K562 (cell line): ENCODE results near the gene SETX. TPM values are rescaled to one million over a fixed set of nuclear protein-coding genes. Genes with fewer than 3 reads are reported as not detected.

Experiments
- ATAC-seq: fragments of 200-7000 bp; cut with Tn5 transposase; 3 replicates; pipeline ENCODE4 v1.9.1; 2020; ENCODE audit warnings: moderate library complexity
- BruUV-seq: library from RNA; stranded (reverse); fragments of 400-500 nt; replicated peaks from 2 replicates; lab custom pipeline; 2021; lab: Mats Ljungman, UMichigan
- CTCF ChIA-PET: fragments of 300-600 bp; formaldehyde crosslinking; extraction: SDS; loops from one replicate; lab custom pipeline; 2021; ENCODE audit warnings: low intra/inter-chr PET ratio; lab: Yijun Ruan, JAX
- POLR2A ChIA-PET: fragments of 300-600, 350-650 bp; sonication (Branson Sonifier 250); formaldehyde crosslinking; extraction: SDS; loops from one replicate; lab custom pipeline; 2021; ENCODE audit warnings: antibody characterized with exemption, inconsistent platforms; lab: Yijun Ruan, JAX
- DNase-seq, 4 experiments: peaks; one replicate each; pipeline versions ENCODE4 v3.0.0 to v3.0.0-alpha.2; 2011 to 2018; ENCODE audit warnings: low spot score in 3 of 4, mixed read lengths in 3 of 4; ENCODE audit errors: extremely low read depth in 1 of 4
- FAIRE-seq: peaks from 2 replicates; lab custom pipeline; 2011; peaks lifted over from hg19 to GRCh38; lab: Jason Lieb, UNC
- H2AFZ ChIP-seq: 2 replicates; pipeline ENCODE4 v1.6.0; 2011; ENCODE audit warnings: low read depth, low read length, control low read depth, inconsistent platforms
- H3K27ac ChIP-seq: fragments of 200-600 bp; 3 replicates; pipeline ENCODE4 v1.8.0; 2011; ENCODE audit warnings: low read depth, mild to moderate bottlenecking, control low read depth, inconsistent platforms, low read length, moderate library complexity, mixed read lengths; ENCODE audit errors: extremely low read depth
- H3K27me3 ChIP-seq, 2 experiments: fragments of 300-600 bp in 1 of 2; 2 replicates in 1 of 2; 3 replicates in 1 of 2; pipeline versions ENCODE4 v1.6.0 to v1.8.0; 2011; ENCODE audit warnings: inconsistent platforms in 2 of 2, low read length in 2 of 2, mild to moderate bottlenecking in 1 of 2, mixed read lengths in 1 of 2, moderate library complexity in 1 of 2; ENCODE audit not compliant: control insufficient read depth in 2 of 2, insufficient read depth in 2 of 2
- H3K36me3 ChIP-seq: fragments of 300-600 bp; 3 replicates; pipeline ENCODE4 v1.8.0; 2011; ENCODE audit warnings: mild to moderate bottlenecking, low read length, inconsistent platforms; ENCODE audit not compliant: control insufficient read depth, insufficient read depth
- H3K4me1 ChIP-seq, 2 experiments: fragments of 200-600 bp in 1 of 2; replicated peaks in 1 of 2; 2 replicates in 1 of 2; 3 replicates in 1 of 2; pipeline versions ENCODE4 v1.5.1 to v1.8.0; 2011; ENCODE audit warnings: inconsistent platforms in 2 of 2, low read length in 2 of 2, mild to moderate bottlenecking in 1 of 2, mixed read lengths in 1 of 2, moderate library complexity in 1 of 2; ENCODE audit not compliant: control insufficient read depth in 2 of 2, insufficient read depth in 2 of 2
- H3K4me2 ChIP-seq: 2 replicates; pipeline ENCODE4 v1.6.1; 2011; ENCODE audit warnings: low read length, control low read depth, inconsistent platforms, mixed read lengths; ENCODE audit not compliant: insufficient read depth
- H3K4me3 ChIP-seq: fragments of 200-600 bp; sonication (generic), shearing (Covaris generic); 2 replicates; pipeline ENCODE4 v1.5.1; 2016; ENCODE audit warnings: control low read depth, inconsistent platforms
- H3K79me2 ChIP-seq: fragments of 200-600 bp; 3 replicates; pipeline ENCODE4 v1.8.0; 2011; ENCODE audit warnings: low read length, inconsistent platforms; ENCODE audit not compliant: control insufficient read depth, insufficient read depth
- H3K9ac ChIP-seq, 2 experiments: 2 replicates each; pipeline versions ENCODE4 v1.6.0 to v1.6.1; 2011; ENCODE audit warnings: low read depth in 2 of 2, low read length in 2 of 2, control low read depth in 1 of 2, inconsistent platforms in 1 of 2, mild to moderate bottlenecking in 1 of 2, mixed read lengths in 1 of 2; ENCODE audit not compliant: insufficient read depth in 1 of 2
- H3K9me1 ChIP-seq: one replicate; pipeline ENCODE4 v1.6.0; 2011; ENCODE audit warnings: inconsistent platforms, mild to moderate bottlenecking, low read length, moderate library complexity; ENCODE audit not compliant: control insufficient read depth, insufficient read depth
- H3K9me3 ChIP-seq: replicated peaks from 2 replicates; pipeline ENCODE4 v1.5.1; 2011; ENCODE audit warnings: low read depth, low read length, inconsistent platforms; ENCODE audit not compliant: control insufficient read depth, insufficient read depth
- H4K20me1 ChIP-seq: replicated peaks from 2 replicates; pipeline ENCODE4 v1.6.1; 2011; ENCODE audit warnings: low read length, inconsistent platforms, mixed read lengths; ENCODE audit not compliant: control insufficient read depth, insufficient read depth
- GABPB2 ChIP-seq: fragments of 250-450 bp; sonication (Bioruptor Pico); conservative IDR thresholded peaks from 2 replicates; pipeline ENCODE4 v1.5.1; 2021; ENCODE audit warnings: mild to moderate bottlenecking
- KHSRP ChIP-seq: fragments of 450-650 bp; IDR thresholded peaks from 2 replicates; pipeline ENCODE4 v1.6.1; 2017
- PHB ChIP-seq: fragments of 250-450 bp; sonication (Bioruptor Pico); IDR thresholded peaks from 2 replicates; pipeline ENCODE4 v1.5.0; 2021
- RREB1 ChIP-seq: fragments of 250-450 bp; sonication (Bioruptor Pico); IDR thresholded peaks from 2 replicates; pipeline ENCODE4 v1.4.0; 2020
- SIN3B ChIP-seq: fragments of 450-650 bp; IDR thresholded peaks from 2 replicates; pipeline ENCODE4 v1.6.1; 2017; ENCODE audit warnings: low read depth, mild to moderate bottlenecking, moderate library complexity
- TCF3 ChIP-seq: sonication (generic); formaldehyde crosslinking; IDR thresholded peaks from 2 replicates; pipeline ENCODE4 v1.4.0; 2020; ENCODE audit warnings: mild to moderate bottlenecking, missing genetic modification reagents
- YBX1 ChIP-seq: fragments of 450-650 bp; IDR thresholded peaks from 2 replicates; pipeline ENCODE4 v1.7.1; 2016; ENCODE audit warnings: mild to moderate bottlenecking
- ZNF184 ChIP-seq: sonication (generic); formaldehyde crosslinking; IDR thresholded peaks from 2 replicates; pipeline ENCODE4 v1.5.0; 2020; ENCODE audit warnings: missing genetic modification reagents
- ZNF232 ChIP-seq: sonication (generic); formaldehyde crosslinking; IDR thresholded peaks from 2 replicates; pipeline ENCODE4 v1.8.0; 2022; ENCODE audit warnings: mild to moderate bottlenecking, missing genetic modification reagents
- ZNF3 ChIP-seq: fragments of 250-450 bp; sonication (Bioruptor Pico); IDR thresholded peaks from 2 replicates; pipeline ENCODE4 v1.5.0; 2021; ENCODE audit warnings: mild to moderate bottlenecking, moderate library complexity
- ZNF395 ChIP-seq: fragments of 200-800 bp; sonication (Bioruptor generic); IDR thresholded peaks from 2 replicates; pipeline ENCODE4 v1.6.1; 2017; ENCODE audit warnings: missing genetic modification characterization, missing compliant biosample characterization
- ZNF436 ChIP-seq: fragments of 250-450, 450-650 bp; sonication (Bioruptor Pico); formaldehyde crosslinking; IDR thresholded peaks from 2 replicates; pipeline ENCODE4 v1.7.0; 2020; ENCODE audit warnings: mild to moderate bottlenecking
- in situ Hi-C: fragments of 300-500 bp; cut with MboI; formaldehyde crosslinking; loops from 4 replicates; pipeline ENCODE4 v1.15.0; 2018; ENCODE audit warnings: inconsistent platforms, mixed read lengths
- intact Hi-C: fragments of 100-400 bp; cut with micrococcal nuclease; formaldehyde crosslinking; loops from 2 replicates; pipeline ENCODE4 v1.14.2; 2022
- polyA plus RNA-seq, 8 experiments: library from polyadenylated mRNA; depleted of rRNA in 4 of 8; stranded (reverse) in 5 of 8; unstranded in 3 of 8; fragments of >200 nt; fragmentation: Nextera tagmentation in 2 of 8; fragmentation: Illumina TruSeq in 1 of 8; extraction: Ambion mirVana in 2 of 8; extraction: Trizol in 1 of 8; gene quantifications; 2 replicates each; pipeline versions ENCODE4 v1.2.1 to v1.2.3, GENCODE V29; 2011 to 2014; ENCODE audit warnings: inconsistent platforms in 1 of 8, missing spikeins in 1 of 8
- total RNA-seq, 7 experiments: library from RNA; depleted of rRNA in 6 of 7; stranded (reverse); fragments of >200 nt in 6 of 7; fragmentation: Illumina TruSeq in 2 of 7; extraction: Trizol in 2 of 7; gene quantifications; 2 replicates each; pipeline versions ENCODE4 v1.2.1 to v1.2.3, GENCODE V29; 2011 to 2021; ENCODE audit warnings: low replicate concordance in 1 of 7
- TF ChIP-seq, protein P1 (sequence below): fragments of 450-650 bp; formaldehyde crosslinking; IDR thresholded peaks from 2 replicates; pipeline ENCODE4 v1.4.0; 2020; ENCODE audit warnings: mild to moderate bottlenecking, moderate library complexity
- TF ChIP-seq, protein P2 (sequence below): sonication (generic); formaldehyde crosslinking; IDR thresholded peaks from 2 replicates; pipeline ENCODE4 v1.8.1; 2023; ENCODE audit warnings: mild to moderate bottlenecking, missing genetic modification reagents

SETX gene
- total and polyA plus RNA-seq, 9 of the 15 experiments (the other 6 are each of a cell fraction or from before 2014, with no cell fraction given) = 8.7 to 45.7 (median 28.7) TPM

GRCh38 chr9:132299221-132299620 lies 55.6 kb downstream of the SETX start:
- no peaks in the 10 kb centered on the region for H3K27me3 ChIP-seq
- no peak overlapping the region for H3K4me3 ChIP-seq
- H2AFZ ChIP-seq = no peak overlapping the region
- H3K9ac ChIP-seq = no peak overlapping the region
- H3K27ac ChIP-seq = no peak overlapping the region
- ATAC-seq = no peak
- in situ Hi-C loops (no loop called here), intact Hi-C loops (no loop called here)
- CTCF ChIA-PET = no interaction called here
- no peaks in the 10 kb centered on the region for H3K9me3 ChIP-seq
- no peaks in the 10 kb centered on the region for H3K4me1 ChIP-seq
- no TSS peak for BruUV-seq
- no peak for DNase-seq
- H3K4me2 ChIP-seq = no peak overlapping the region
- H3K79me2 ChIP-seq = no peaks in the 10 kb centered on the region
- H4K20me1 ChIP-seq = no peaks in the 10 kb centered on the region
- H3K9me1 ChIP-seq = no peaks in the 10 kb centered on the region
- POLR2A ChIA-PET = no interaction called here
- H3K36me3 ChIP-seq = peaks cover 86% of the 10 kb centered on the region
- FAIRE-seq = no peak
- TF ChIP-seq SIN3B (no peak), ZNF232 (CRISPR knock-in tag) (no peak), TCF3 (CRISPR knock-in tag) (no peak), PHB (CRISPR knock-in tag) (no peak), KHSRP (no peak), GABPB2 (CRISPR knock-in tag) (no peak), ZNF184 (CRISPR knock-in tag) (no peak), RREB1 (CRISPR knock-in tag) (no peak), ZNF395 (CRISPR knock-in tag) (no peak), ZNF3 (CRISPR knock-in tag) (no peak), ZNF436 (no peak), YBX1 (no peak)
- TF ChIP-seq, protein P1, sequence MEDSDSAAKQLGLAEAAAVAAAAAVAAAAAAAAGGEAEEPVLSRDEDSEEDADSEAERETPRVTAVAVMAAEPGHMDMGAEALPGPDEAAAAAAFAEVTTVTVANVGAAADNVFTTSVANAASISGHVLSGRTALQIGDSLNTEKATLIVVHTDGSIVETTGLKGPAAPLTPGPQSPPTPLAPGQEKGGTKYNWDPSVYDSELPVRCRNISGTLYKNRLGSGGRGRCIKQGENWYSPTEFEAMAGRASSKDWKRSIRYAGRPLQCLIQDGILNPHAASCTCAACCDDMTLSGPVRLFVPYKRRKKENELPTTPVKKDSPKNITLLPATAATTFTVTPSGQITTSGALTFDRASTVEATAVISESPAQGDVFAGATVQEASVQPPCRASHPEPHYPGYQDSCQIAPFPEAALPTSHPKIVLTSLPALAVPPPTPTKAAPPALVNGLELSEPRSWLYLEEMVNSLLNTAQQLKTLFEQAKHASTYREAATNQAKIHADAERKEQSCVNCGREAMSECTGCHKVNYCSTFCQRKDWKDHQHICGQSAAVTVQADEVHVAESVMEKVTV (CRISPR knock-in tag) = no peak
- TF ChIP-seq, protein P2, sequence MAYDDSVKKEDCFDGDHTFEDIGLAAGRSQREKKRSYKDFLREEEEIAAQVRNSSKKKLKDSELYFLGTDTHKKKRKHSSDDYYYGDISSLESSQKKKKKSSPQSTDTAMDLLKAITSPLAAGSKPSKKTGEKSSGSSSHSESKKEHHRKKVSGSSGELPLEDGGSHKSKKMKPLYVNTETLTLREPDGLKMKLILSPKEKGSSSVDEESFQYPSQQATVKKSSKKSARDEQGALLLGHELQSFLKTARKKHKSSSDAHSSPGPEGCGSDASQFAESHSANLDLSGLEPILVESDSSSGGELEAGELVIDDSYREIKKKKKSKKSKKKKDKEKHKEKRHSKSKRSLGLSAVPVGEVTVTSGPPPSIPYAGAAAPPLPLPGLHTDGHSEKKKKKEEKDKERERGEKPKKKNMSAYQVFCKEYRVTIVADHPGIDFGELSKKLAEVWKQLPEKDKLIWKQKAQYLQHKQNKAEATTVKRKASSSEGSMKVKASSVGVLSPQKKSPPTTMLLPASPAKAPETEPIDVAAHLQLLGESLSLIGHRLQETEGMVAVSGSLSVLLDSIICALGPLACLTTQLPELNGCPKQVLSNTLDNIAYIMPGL (CRISPR knock-in tag) = no peak
